T47D (cell line): Measurements from ENCODE around the gene BRCA2.

ENCODE experiments used
- DNase-seq, 2 experiments: peaks; one replicate each; pipeline versions ENCODE4 v3.0.0 to v3.0.0-alpha.2; 2011 to 2012; ENCODE audit warnings: low read depth in 1 of 2, low spot score in 1 of 2
- JUND ChIP-seq: IDR thresholded peaks from 2 replicates; pipeline ENCODE4 v1.6.1; 2012; ENCODE audit warnings: low read depth
- in situ Hi-C: cut with HindIII; loops from 2 replicates; pipeline ENCODE4 v1.10.0; 2016; ENCODE audit warnings: low sequenced_read_pairs, low pct_unique_long_range_greater_than_20kb

The BRCA2 gene

GRCh38 chr13:32378012-32378411, 62.7 kb downstream of the BRCA2 start:
- TF ChIP-seq JUND: no peak
- in situ Hi-C loops: no loop called here
- no peak for DNase-seq

GRCh38 chr13:32381539-32381938, 66.2 kb downstream of the BRCA2 start:
- in situ Hi-C loops: no loop called here
- no peak for TF ChIP-seq JUND
- DNase-seq: peak in 1 of 2 experiments; percentile 59

- peak in 1 of 2 experiments; percentile 10 for DNase-seq
- TF ChIP-seq JUND: no peak
- in situ Hi-C loops: no loop called here
Measured at GRCh38 chr13:32383836-32384618, 68.7 kb downstream of the BRCA2 start.

- DNase-seq: peak in 1 of 2 experiments; percentile 80
- no peak for TF ChIP-seq JUND
- in situ Hi-C loops: no loop called here
Measured at GRCh38 chr13:32384702-32385101, 69.4 kb downstream of the BRCA2 start.

GRCh38 chr13:32385410-32385809, 70.1 kb downstream of the BRCA2 start:
- in situ Hi-C loops: no loop called here
- DNase-seq: no peak
- no peak for TF ChIP-seq JUND

GRCh38 chr13:32390048-32390447, 74.7 kb downstream of the BRCA2 start:
- in situ Hi-C loops: no loop called here

GRCh38 chr13:32390484-32390883, 75.2 kb downstream of the BRCA2 start:
- TF ChIP-seq JUND: no peak
- DNase-seq: no peak
- in situ Hi-C loops: no loop called here

More at GRCh38 chr13:32390048-32390447, 74.7 kb downstream of the BRCA2 start:
- no peak for TF ChIP-seq JUND
- no peak for DNase-seq

- in situ Hi-C loops: no loop called here
- no peak for TF ChIP-seq JUND
Measured at GRCh38 chr13:32391101-32391619, 75.9 kb downstream of the BRCA2 start.

GRCh38 chr13:32403108-32403507, 87.8 kb downstream of the BRCA2 start:
- TF ChIP-seq JUND: no peak
- no peak for DNase-seq
- in situ Hi-C loops: no loop called here

More at GRCh38 chr13:32391101-32391619, 75.9 kb downstream of the BRCA2 start:
- peak in 1 of 2 experiments; percentile 12 for DNase-seq

- no peak for TF ChIP-seq JUND
- DNase-seq: no peak
- in situ Hi-C loops: no loop called here
Measured at GRCh38 chr13:32407854-32408253, 92.5 kb downstream of the BRCA2 start.

- no peak for DNase-seq
- in situ Hi-C loops: no loop called here
- no peak for TF ChIP-seq JUND
Measured at GRCh38 chr13:32408296-32409000, 93.1 kb downstream of the BRCA2 start.

GRCh38 chr13:32409001-32409313, 93.6 kb downstream of the BRCA2 start:
- no peak for TF ChIP-seq JUND
- DNase-seq: no peak
- in situ Hi-C loops: no loop called here

- in situ Hi-C loops: no loop called here
- no peak for TF ChIP-seq JUND
- no peak for DNase-seq
Measured at GRCh38 chr13:32409561-32410421, 94.5 kb downstream of the BRCA2 start.
